ENCODE measurements around the gene ROBO1. TPM values are rescaled to one million over a fixed set of nuclear protein-coding genes. Genes with fewer than 3 reads are reported as not detected.

ROBO1 gene
- total RNA-seq, 2 experiments from 2014 or later = 0.36 to 0.69 TPM

DNA sequence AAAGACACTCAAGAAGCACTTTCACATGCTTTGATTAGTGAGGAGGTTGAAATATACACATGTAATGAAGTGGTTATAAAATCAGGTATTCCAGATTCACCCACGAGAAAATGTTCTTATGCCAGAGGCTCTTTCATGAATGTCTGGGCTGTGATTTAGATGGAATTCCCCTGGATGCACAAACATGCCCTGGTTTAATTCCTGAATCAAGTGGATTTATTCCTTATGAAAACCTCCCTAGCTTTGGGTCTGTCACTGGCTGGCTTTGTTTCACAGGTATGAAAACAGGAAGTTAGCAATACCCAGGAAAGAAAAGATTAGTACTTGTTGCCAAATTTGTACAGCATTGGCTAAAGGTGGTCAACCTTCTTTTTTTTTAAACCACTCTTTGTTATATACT is 1123.0 kb downstream of the ROBO1 start:
- no peak overlapping the region for H3K4me3 Mint-ChIP-seq

DNA sequence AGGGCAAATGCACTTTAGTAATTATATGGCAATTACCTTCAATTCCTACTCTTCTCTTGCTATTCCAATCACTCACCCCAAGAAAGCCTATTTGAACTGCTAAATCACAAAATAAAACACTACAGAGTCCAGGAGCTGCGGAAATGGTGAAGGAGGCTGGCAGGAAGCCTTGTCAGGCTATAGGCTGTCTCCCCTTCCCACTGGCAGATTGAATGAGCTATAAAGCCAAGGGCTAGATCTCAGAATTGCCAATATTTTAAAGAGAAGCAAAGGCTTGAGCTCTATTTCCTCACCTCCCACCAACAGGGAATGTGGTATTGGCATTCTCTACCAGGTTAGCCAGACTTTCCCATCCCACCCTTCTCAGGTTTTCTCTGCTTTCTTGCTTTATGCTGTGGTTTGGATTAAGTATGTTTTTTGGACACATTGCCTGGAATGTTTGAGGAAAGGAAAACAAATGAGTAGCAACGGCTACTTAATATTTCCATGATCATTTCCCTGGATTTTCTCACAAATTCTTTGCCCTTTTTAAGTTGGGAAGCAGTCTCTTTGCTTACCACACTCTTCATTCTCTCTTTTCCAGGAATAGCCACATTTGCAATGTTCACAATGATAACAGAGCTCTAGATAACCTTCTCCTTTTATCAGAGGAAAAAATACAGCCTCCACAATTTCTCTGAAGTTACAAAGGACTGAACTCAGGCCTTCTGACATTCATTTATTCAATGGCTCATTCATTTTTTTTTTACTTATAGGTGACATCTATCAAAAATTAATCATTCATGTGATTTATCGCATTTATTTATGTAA is 1125.4 kb downstream of the ROBO1 start:
- Mint-ChIP-seq H3K4me3 (no peak overlapping the region), H3K9me3 (no peaks in the 10 kb centered on the region), H3K27ac (no peak overlapping the region), H3K36me3 (ENCODE audit: low read depth) (no peaks in the 10 kb centered on the region), H3K27me3 (no peaks in the 10 kb centered on the region), H3K4me1 (ENCODE audit: low read depth) (no peaks in the 10 kb centered on the region)
- H3K4me3 ChIP-seq (ENCODE audit: low read length) = no peak overlapping the region
- TF ChIP-seq, protein P1, sequence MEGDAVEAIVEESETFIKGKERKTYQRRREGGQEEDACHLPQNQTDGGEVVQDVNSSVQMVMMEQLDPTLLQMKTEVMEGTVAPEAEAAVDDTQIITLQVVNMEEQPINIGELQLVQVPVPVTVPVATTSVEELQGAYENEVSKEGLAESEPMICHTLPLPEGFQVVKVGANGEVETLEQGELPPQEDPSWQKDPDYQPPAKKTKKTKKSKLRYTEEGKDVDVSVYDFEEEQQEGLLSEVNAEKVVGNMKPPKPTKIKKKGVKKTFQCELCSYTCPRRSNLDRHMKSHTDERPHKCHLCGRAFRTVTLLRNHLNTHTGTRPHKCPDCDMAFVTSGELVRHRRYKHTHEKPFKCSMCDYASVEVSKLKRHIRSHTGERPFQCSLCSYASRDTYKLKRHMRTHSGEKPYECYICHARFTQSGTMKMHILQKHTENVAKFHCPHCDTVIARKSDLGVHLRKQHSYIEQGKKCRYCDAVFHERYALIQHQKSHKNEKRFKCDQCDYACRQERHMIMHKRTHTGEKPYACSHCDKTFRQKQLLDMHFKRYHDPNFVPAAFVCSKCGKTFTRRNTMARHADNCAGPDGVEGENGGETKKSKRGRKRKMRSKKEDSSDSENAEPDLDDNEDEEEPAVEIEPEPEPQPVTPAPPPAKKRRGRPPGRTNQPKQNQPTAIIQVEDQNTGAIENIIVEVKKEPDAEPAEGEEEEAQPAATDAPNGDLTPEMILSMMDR (IDR thresholded peaks at IDR 0.05) = no peak
- H3K27ac ChIP-seq (ENCODE audit: low read depth in 1 of 2, low read length in 2 of 2) = no peak overlapping the region
- DNase-seq (no peak), ATAC-seq (ENCODE audit: poor library complexity) (no peak)
- ChIA-PET POLR2A (no interaction called here), CTCF (no interaction called here)
- H3K36me3 ChIP-seq (ENCODE audit: insufficient read depth, low read length) = no peaks in the 10 kb centered on the region
- no peaks in the 10 kb centered on the region for H3K4me1 ChIP-seq (ENCODE audit: insufficient read depth, low read length)
- H3K27me3 ChIP-seq (ENCODE audit: control insufficient read depth in 1 of 2, insufficient read depth in 2 of 2, low read length in 2 of 2) = no peaks in the 10 kb centered on the region
- intact Hi-C loops (cut with DNase I, micrococcal nuclease) = no loop called here
- H3K9me3 ChIP-seq (ENCODE audit: control insufficient read depth in 1 of 2, insufficient read depth in 1 of 2, low read length in 2 of 2) = no peaks in the 10 kb centered on the region

More for the DNA sequence above, 1123.0 kb downstream of the ROBO1 start:
- no peaks in the 10 kb centered on the region for H3K4me1 Mint-ChIP-seq (ENCODE audit: low read depth)
- H3K4me3 ChIP-seq (ENCODE audit: low read length) = no peak overlapping the region
- no peak overlapping the region for H3K27ac ChIP-seq (ENCODE audit: low read depth in 1 of 2, low read length in 2 of 2)
- TF ChIP-seq, protein P1 (IDR thresholded peaks at IDR 0.05) = no peak
- DNase-seq (no peak), ATAC-seq (ENCODE audit: poor library complexity) (no peak)
- H3K27me3 Mint-ChIP-seq = no peaks in the 10 kb centered on the region
- intact Hi-C loops (cut with DNase I, micrococcal nuclease) = no loop called here
- no peaks in the 10 kb centered on the region for H3K9me3 ChIP-seq (ENCODE audit: control insufficient read depth in 1 of 2, insufficient read depth in 1 of 2, low read length in 2 of 2)
- CTCF ChIA-PET = no interaction called here
- no peaks in the 10 kb centered on the region for H3K4me1 ChIP-seq (ENCODE audit: insufficient read depth, low read length)
- H3K27ac Mint-ChIP-seq = no peak overlapping the region
- H3K36me3 Mint-ChIP-seq (ENCODE audit: low read depth) = no peaks in the 10 kb centered on the region
- no peaks in the 10 kb centered on the region for H3K9me3 Mint-ChIP-seq
- POLR2A ChIA-PET = no interaction called here
- no peaks in the 10 kb centered on the region for H3K36me3 ChIP-seq (ENCODE audit: insufficient read depth, low read length)
- H3K27me3 ChIP-seq (ENCODE audit: control insufficient read depth in 1 of 2, insufficient read depth in 2 of 2, low read length in 2 of 2) = no peaks in the 10 kb centered on the region

DNA sequence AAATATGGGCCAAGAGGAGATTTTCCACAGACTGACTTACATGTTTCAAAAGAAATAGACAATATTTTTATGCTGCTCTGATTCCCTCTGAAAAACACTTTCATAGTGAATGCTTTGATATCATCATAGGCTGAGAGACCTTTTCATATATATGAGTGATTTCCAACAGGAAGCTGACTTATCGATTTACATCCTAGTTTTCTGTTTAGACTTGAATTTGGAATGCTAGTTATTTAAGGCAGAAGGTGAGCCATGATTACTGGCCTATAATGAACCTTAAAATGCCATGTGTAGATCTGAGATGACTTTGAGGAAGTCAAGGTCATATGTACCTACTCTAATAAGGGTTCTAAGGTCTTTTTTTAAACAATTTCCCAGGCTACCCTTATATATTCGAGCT is 1126.1 kb downstream of the ROBO1 start:
- no peaks in the 10 kb centered on the region for H3K4me1 Mint-ChIP-seq (ENCODE audit: low read depth)
- no peaks in the 10 kb centered on the region for H3K27me3 Mint-ChIP-seq
- H3K9me3 Mint-ChIP-seq = no peaks in the 10 kb centered on the region
- TF ChIP-seq, protein P1 (IDR thresholded peaks at IDR 0.05) = no peak
- Histone ChIP-seq H3K4me1 (ENCODE audit: insufficient read depth, low read length) (no peaks in the 10 kb centered on the region), H3K9me3 (ENCODE audit: control insufficient read depth in 1 of 2, insufficient read depth in 1 of 2, low read length in 2 of 2) (no peaks in the 10 kb centered on the region), H3K36me3 (ENCODE audit: insufficient read depth, low read length) (no peaks in the 10 kb centered on the region), H3K27ac (ENCODE audit: low read depth in 1 of 2, low read length in 2 of 2) (no peak overlapping the region), H3K4me3 (ENCODE audit: low read length) (no peak overlapping the region), H3K27me3 (ENCODE audit: control insufficient read depth in 1 of 2, insufficient read depth in 2 of 2, low read length in 2 of 2) (no peaks in the 10 kb centered on the region)
- intact Hi-C loops (cut with DNase I, micrococcal nuclease) = no loop called here
- H3K36me3 Mint-ChIP-seq (ENCODE audit: low read depth) = no peaks in the 10 kb centered on the region
- DNase-seq = no peak
- ChIA-PET POLR2A (no interaction called here), CTCF (no interaction called here)
- no peak overlapping the region for H3K27ac Mint-ChIP-seq
- no peak for ATAC-seq (ENCODE audit: poor library complexity)
- no peak overlapping the region for H3K4me3 Mint-ChIP-seq

All from CD4-positive, alpha-beta T cell (primary cell).